ENCODE measurements around the gene SUSD1.
"Not testable (repeated sequence)": the region's sequence is repeated elsewhere in the genome, so short reads cannot be mapped to it uniquely, and the experiment has no call there.

The SUSD1 gene

GRCh38 chr9:112078432-112078831 lies 96.7 kb downstream of the SUSD1 start:
- DNase-seq (ENCODE audit: low read depth, low spot score) = no peak
- Histone ChIP-seq H3K9ac (ENCODE audit: insufficient read length) (no peak overlapping the region), H3K36me3 (ENCODE audit: insufficient read depth, low read length) (no peaks in the 10 kb centered on the region), H3K9me3 (ENCODE audit: low read depth, low read length) (no peaks in the 10 kb centered on the region), H3K4me3 (no peak overlapping the region), H3K27ac (no peak overlapping the region)
- TF ChIP-seq POLR2AphosphoS5 (IDR thresholded peaks at IDR 0.05; ENCODE audit: borderline replicate concordance, low read depth, low read length) = no peak
- no peak for TF ChIP-seq EZH2 (IDR thresholded peaks at IDR 0.05)
- TF ChIP-seq FOXP2 (optimal IDR thresholded peaks at IDR 0.05; ENCODE audit: control extremely low read depth, extremely low read length, insufficient read depth) = no peak

- no peaks in the 10 kb centered on the region for H3K36me3 ChIP-seq (ENCODE audit: insufficient read depth, low read length)
These were observed 98.3 kb downstream of the SUSD1 start for GRCh38 chr9:112076814-112077213.

DNA sequence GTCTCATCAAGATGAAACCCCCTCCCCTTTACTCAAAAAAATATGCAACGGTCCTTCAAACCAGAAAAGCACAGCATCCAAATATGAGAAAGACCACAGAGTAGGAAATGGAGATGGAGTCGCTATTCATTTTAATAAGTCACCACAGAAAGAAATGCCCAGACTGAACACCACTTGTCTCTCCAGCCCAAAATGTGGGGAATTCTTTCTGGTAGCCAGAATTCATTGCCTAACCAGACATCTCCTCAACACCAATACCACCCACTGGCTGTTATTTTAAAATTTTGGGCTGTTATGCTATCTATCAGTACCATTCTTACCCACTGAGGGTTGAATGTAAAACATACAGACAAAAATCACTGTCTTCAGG lies 100.1 kb downstream of the SUSD1 start:
- no peaks in the 10 kb centered on the region for H3K9me3 ChIP-seq (ENCODE audit: low read depth, low read length)
- no peak overlapping the region for H3K9ac ChIP-seq (ENCODE audit: insufficient read length)
- DNase-seq (ENCODE audit: low read depth, low spot score) = no peak
- H3K4me3 ChIP-seq = no peak overlapping the region
- TF ChIP-seq POLR2AphosphoS5 (IDR thresholded peaks at IDR 0.05; ENCODE audit: borderline replicate concordance, low read depth, low read length) (no peak), EZH2 (IDR thresholded peaks at IDR 0.05) (no peak), FOXP2 (optimal IDR thresholded peaks at IDR 0.05; ENCODE audit: control extremely low read depth, extremely low read length, insufficient read depth) (no peak)
- no peak overlapping the region for H3K27ac ChIP-seq
- H3K36me3 ChIP-seq (ENCODE audit: insufficient read depth, low read length) = no peaks in the 10 kb centered on the region

More at GRCh38 chr9:112076814-112077213, 98.3 kb downstream of the SUSD1 start:
- Histone ChIP-seq H3K9me3 (ENCODE audit: low read depth, low read length) (no peaks in the 10 kb centered on the region), H3K4me3 (no peak overlapping the region), H3K9ac (ENCODE audit: insufficient read length) (no peak overlapping the region), H3K27ac (no peak overlapping the region)
- TF ChIP-seq FOXP2 (optimal IDR thresholded peaks at IDR 0.05; ENCODE audit: control extremely low read depth, extremely low read length, insufficient read depth) (no peak), POLR2AphosphoS5 (IDR thresholded peaks at IDR 0.05; ENCODE audit: borderline replicate concordance, low read depth, low read length) (no peak), EZH2 (IDR thresholded peaks at IDR 0.05) (no peak)
- no peak for DNase-seq (ENCODE audit: low read depth, low spot score)

DNA sequence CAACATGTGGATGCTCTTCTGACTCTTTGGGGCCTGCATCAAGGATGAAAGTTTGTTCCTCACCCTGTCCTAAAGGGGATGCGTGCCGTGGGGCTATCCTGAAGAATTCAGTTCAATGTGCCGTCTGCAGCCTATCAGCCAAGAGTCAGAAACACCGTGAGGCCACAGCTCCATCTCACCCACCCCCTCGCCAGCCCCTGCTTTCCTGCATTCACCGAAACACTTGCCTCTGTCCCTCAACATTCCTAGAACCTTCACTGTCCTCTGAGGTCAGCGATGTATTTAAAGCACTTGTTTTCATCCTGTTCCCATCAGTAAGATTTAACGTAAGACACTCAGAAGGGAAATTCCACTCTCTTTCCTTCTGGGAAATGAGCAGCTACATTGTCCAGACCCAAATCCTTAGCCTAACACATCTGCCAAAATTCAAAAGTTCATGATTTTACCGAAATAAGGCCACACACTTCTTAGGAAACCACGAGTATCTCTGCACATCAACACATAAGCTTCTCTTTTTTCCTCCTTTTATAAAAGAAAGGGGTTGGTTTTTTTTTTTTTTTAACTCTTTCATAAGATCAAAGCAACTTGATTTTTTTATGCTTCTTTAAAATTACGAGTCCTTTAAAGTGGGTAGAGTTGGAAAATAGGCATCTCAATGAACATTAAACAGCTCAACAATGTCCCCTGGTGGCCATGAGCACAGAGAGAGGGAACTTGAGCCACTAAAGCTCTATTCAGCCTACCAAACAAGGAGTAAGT lies 100.7 kb downstream of the SUSD1 start:
- Histone ChIP-seq H3K9me3 (ENCODE audit: low read depth, low read length) (no peaks in the 10 kb centered on the region), H3K4me3 (no peak overlapping the region), H3K36me3 (ENCODE audit: insufficient read depth, low read length) (no peaks in the 10 kb centered on the region), H3K27ac (no peak overlapping the region), H3K9ac (ENCODE audit: insufficient read length) (no peak overlapping the region)
- DNase-seq (ENCODE audit: low read depth, low spot score) = peak; percentile 56
- TF ChIP-seq POLR2AphosphoS5 (IDR thresholded peaks at IDR 0.05; ENCODE audit: borderline replicate concordance, low read depth, low read length) = no peak
- no peak for TF ChIP-seq FOXP2 (optimal IDR thresholded peaks at IDR 0.05; ENCODE audit: control extremely low read depth, extremely low read length, insufficient read depth)
- no peak for TF ChIP-seq EZH2 (IDR thresholded peaks at IDR 0.05)

- not testable (repeated sequence) for H3K36me3 ChIP-seq (ENCODE audit: insufficient read depth, low read length); H3K9me3 ChIP-seq (ENCODE audit: low read depth, low read length); DNase-seq (ENCODE audit: low read depth, low spot score); H3K9ac ChIP-seq (ENCODE audit: insufficient read length); H3K27ac ChIP-seq; H3K4me3 ChIP-seq
These were observed 101.4 kb downstream of the SUSD1 start for GRCh38 chr9:112073639-112074173.

- no peak overlapping the region for H3K4me3 ChIP-seq
- no peak for DNase-seq (ENCODE audit: low read depth, low spot score)
- no peaks in the 10 kb centered on the region for H3K36me3 ChIP-seq (ENCODE audit: insufficient read depth, low read length)
- H3K9ac ChIP-seq (ENCODE audit: insufficient read length) = no peak overlapping the region
- H3K9me3 ChIP-seq (ENCODE audit: low read depth, low read length) = no peaks in the 10 kb centered on the region
- TF ChIP-seq EZH2 (IDR thresholded peaks at IDR 0.05) (no peak), FOXP2 (optimal IDR thresholded peaks at IDR 0.05; ENCODE audit: control extremely low read depth, extremely low read length, insufficient read depth) (no peak), POLR2AphosphoS5 (IDR thresholded peaks at IDR 0.05; ENCODE audit: borderline replicate concordance, low read depth, low read length) (no peak)
- no peak overlapping the region for H3K27ac ChIP-seq
These were observed 102.1 kb downstream of the SUSD1 start for GRCh38 chr9:112072721-112073638.

- DNase-seq (ENCODE audit: low read depth, low spot score) = no peak
These were observed 105.6 kb downstream of the SUSD1 start for GRCh38 chr9:112069318-112070169.

More at GRCh38 chr9:112069318-112070169, 105.6 kb downstream of the SUSD1 start:
- Histone ChIP-seq H3K9ac (ENCODE audit: insufficient read length) (no peak overlapping the region), H3K4me3 (no peak overlapping the region), H3K36me3 (ENCODE audit: insufficient read depth, low read length) (no peaks in the 10 kb centered on the region), H3K9me3 (ENCODE audit: low read depth, low read length) (no peaks in the 10 kb centered on the region), H3K27ac (no peak overlapping the region)
- TF ChIP-seq POLR2AphosphoS5 (IDR thresholded peaks at IDR 0.05; ENCODE audit: borderline replicate concordance, low read depth, low read length) (no peak), EZH2 (IDR thresholded peaks at IDR 0.05) (no peak), FOXP2 (optimal IDR thresholded peaks at IDR 0.05; ENCODE audit: control extremely low read depth, extremely low read length, insufficient read depth) (no peak)
